ENCODE measurements around the gene PPP1R2C.

- TF ChIP-seq POLR2A (IDR thresholded peaks at IDR 0.05; ENCODE audit: low read depth, low read length) (no peak), POLR2AphosphoS5 (IDR thresholded peaks at IDR 0.05; ENCODE audit: low read depth, low read length) (no peak)
Observed at GRCh38 chrX:42735250-42735649, 42.7 kb downstream of the PPP1R2C start.
